Measurements from ENCODE around the gene PITPNM2. TPM values are rescaled to one million over a fixed set of nuclear protein-coding genes. Genes with fewer than 3 reads are reported as not detected.

Gene PITPNM2
- total RNA-seq, 1 donor: 3.9 TPM

Other genes starting within 250 kb of the PITPNM2 start
- gene ABCB9, start 184.6 kb downstream of the PITPNM2 start, total RNA-seq: 12.1 and 12.9 TPM in 2 replicates
- 7.3 and 11.9 TPM in 2 replicates for gene OGFOD2, start 175.8 kb downstream of the PITPNM2 start, total RNA-seq
- 117 and 161 TPM in 2 replicates for gene ARL6IP4, start 170.4 kb downstream of the PITPNM2 start, total RNA-seq
- gene MPHOSPH9, start 82.1 kb upstream of the PITPNM2 start, total RNA-seq: 43.5 and 61.3 TPM in 2 replicates
- 9.0 and 10.4 TPM in 2 replicates for gene MTRFR, start 82.3 kb upstream of the PITPNM2 start, total RNA-seq
- gene CDK2AP1, start 120.8 kb upstream of the PITPNM2 start, total RNA-seq: 212 and 319 TPM in 2 replicates
- 26.7 and 41.0 TPM in 2 replicates for gene SBNO1, start 213.8 kb upstream of the PITPNM2 start, total RNA-seq
- 45.7 and 62.2 TPM in 2 replicates for gene KMT5A, start 233.0 kb upstream of the PITPNM2 start, total RNA-seq